Amniotic epithelial cell (primary cell): ENCODE measurements around the gene CACNA1B.
"Not testable (repeated sequence)": the region's sequence is repeated elsewhere in the genome, so short reads cannot be mapped to it uniquely, and the experiment has no call there.

Experiments
- DNase-seq: peaks from one replicate; pipeline ENCODE4 v3.0.0-alpha.2; 2010; ENCODE audit warnings: low read depth

The CACNA1B gene

DNA sequence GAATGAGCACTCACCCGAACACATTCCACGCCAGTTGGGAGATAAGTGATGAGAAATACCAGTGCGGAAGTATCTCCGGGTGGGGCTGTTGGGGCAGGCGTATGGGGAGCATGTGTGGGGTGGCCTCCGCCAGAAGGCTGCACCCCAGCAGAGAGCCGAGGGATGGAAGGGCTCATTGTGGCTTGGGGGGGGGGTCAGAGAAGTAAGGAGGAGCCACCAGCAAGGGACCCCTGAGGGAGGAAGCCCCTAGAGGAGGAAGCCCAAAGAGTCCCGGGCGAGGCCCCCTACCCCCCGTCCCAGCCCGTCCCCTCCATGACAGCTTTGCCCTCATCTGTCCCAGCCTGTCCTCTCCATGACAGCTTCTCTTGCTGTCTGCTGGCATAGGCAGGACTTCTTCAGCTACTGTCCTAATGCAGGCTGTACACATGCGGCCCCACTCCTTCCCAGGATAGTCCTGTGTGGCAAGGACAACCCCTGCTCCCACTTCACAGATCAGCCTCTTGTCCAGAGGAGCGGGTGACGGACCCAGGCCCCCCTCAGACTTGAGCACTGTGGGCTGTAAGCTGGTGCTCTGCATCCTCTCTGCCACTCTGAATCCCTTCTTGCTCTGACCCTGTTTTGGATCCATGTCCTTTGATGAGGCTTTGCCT, 239.6 kb downstream of the CACNA1B start:
- DNase-seq: no peak

DNA sequence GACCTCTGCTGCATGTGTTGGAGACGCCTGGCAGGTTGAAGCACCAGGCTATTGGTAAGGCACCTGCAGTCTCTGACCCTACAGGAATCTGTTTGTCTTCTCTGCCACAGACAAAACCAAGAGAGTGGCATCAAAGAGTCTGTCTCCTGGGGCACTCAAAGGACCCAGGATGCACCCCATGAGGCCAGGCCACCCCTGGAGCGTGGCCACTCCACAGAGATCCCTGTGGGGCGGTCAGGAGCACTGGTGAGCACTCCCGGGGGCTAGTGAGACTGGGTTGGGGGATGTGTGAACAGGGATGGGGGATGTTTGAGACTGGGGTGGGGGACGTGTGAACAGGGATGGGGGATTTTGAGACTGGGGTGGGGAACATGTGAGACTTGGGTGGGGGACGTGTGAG, 240.3 kb downstream of the CACNA1B start:
- no peak for DNase-seq

- DNase-seq: no peak
These were observed 241.1 kb downstream of the CACNA1B start for GRCh38 chr9:138118601-138119071.

GRCh38 chr9:138119202-138120027, 241.8 kb downstream of the CACNA1B start:
- no peak for DNase-seq

DNA sequence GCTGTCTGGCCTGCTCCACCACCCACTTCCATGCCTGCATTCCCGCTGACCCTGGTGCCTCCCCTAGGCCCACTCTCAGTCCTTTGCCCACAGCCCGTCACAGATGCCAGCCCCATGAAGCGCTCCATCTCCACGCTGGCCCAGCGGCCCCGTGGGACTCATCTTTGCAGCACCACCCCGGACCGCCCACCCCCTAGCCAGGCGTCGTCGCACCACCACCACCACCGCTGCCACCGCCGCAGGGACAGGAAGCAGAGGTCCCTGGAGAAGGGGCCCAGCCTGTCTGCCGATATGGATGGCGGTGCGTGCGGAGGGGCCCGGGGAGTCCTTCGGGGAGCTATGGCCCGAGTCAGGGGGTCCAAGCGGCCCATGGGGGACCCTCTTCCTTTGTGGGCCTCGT, 242.5 kb downstream of the CACNA1B start:
- no peak for DNase-seq

- no peak for DNase-seq
These were observed 243.2 kb downstream of the CACNA1B start for GRCh38 chr9:138120511-138121437.

DNA sequence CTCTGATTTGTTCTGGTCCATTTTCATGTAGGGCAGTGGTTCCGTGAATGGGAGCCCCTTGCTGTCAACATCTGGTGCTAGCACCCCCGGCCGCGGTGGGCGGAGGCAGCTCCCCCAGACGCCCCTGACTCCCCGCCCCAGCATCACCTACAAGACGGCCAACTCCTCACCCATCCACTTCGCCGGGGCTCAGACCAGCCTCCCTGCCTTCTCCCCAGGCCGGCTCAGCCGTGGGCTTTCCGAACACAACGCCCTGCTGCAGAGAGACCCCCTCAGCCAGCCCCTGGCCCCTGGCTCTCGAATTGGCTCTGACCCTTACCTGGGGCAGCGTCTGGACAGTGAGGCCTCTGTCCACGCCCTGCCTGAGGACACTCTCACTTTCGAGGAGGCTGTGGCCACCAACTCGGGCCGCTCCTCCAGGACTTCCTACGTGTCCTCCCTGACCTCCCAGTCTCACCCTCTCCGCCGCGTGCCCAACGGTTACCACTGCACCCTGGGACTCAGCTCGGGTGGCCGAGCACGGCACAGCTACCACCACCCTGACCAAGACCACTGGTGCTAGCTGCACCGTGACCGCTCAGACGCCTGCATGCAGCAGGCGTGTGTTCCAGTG, 244.0 kb downstream of the CACNA1B start:
- no peak for DNase-seq

GRCh38 chr9:138122201-138122600, 244.6 kb downstream of the CACNA1B start:
- DNase-seq: no peak

- DNase-seq: no peak
These were observed 245.1 kb downstream of the CACNA1B start for GRCh38 chr9:138122676-138123075.

DNA sequence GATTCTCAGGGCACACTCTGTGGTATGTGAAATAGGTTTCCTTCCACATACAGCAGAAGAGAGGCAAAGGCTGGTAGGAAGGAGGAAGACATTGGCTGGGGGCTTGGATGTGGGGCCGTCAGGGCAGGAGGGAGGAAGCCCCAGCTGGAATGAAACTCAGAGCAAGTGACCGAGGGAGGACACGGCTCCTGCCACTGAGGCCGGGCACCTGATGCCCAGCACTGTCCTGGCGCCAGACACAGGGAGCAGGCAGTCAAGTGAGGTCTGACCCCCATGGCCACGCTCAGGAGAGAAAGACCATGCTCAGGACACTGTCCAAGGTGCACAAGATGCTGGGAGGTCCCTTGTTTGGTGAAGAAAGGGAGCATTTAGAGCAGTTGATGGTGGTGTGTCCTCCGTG, 245.5 kb downstream of the CACNA1B start:
- DNase-seq: no peak

DNA sequence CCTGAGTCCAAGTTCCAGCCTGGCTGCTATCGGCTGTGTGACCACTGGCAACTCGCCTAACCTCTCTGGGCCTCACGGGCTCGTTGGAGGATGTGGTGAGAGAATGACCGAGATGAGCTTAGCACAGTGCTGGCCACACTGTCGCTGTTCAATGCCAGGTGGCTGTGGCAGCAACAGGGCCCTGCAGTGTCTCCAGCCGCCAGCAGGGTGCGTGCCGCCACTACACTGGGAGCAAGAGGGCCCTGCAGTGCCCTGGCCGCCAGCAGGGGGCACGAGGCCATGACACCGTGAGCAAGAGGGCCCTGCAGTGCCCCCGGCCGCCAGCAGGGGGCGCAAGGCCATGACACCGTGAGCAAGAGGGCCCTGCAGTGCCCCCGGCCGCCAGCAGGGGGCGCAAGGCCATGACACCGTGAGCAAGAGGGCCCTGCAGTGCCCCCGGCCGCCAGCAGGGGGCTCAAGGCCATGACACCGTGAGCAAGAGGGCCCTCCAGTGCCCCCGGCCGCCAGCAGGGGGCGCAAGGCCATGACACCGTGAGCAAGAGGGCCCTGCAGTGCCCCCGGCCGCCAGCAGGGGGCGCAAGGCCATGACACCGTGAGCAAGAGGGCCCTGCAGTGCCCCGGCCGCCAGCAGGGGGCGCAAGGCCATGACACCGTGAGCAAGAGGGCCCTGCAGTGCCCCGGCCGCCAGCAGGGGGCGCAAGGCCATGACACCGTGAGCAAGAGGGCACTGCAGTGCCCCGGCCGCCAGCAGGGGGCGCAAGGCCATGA, 248.7 kb downstream of the CACNA1B start:
- DNase-seq: not testable (repeated sequence)

- DNase-seq: not testable (repeated sequence)
These were observed 249.4 kb downstream of the CACNA1B start for GRCh38 chr9:138126858-138127584.

DNA sequence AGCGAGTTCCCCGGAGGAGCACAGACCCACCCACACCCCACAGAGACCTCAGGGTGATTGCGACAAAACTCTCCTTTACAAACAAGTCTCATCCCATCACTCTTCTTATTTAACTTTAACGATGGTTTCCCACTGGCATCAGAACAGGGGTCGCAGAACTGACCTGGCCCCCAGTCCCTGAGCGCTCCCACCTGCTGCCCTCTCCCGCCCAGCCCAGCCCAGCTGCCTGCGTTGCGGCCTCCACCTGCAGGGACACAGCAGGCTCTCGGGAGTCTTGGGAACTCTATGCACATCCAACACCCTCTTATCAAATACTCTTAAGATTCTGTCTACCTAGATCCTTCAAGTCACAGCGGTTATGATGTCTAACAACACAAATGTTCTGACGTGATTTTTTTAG, 250.4 kb downstream of the CACNA1B start:
- DNase-seq: not testable (repeated sequence)

DNA sequence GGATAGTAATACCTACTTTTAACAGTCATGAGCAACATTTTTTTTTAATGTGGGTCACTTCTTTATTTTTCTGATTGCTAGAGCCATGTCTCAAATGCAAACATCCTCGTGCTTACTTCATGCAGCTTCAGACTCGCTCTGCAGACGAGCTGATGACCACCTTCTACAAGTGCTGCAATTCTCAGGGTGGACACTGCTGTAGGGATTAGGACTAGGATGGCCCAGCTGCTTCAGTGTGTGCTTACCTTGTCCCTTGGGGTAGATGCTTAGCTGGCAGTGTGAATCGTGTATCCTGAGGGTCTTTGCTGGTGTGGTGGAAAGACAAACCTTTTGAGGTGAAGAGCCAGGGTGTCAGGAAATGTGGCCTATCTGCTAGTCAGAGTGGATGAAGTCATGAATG, 251.7 kb downstream of the CACNA1B start:
- DNase-seq: not testable (repeated sequence)

DNA sequence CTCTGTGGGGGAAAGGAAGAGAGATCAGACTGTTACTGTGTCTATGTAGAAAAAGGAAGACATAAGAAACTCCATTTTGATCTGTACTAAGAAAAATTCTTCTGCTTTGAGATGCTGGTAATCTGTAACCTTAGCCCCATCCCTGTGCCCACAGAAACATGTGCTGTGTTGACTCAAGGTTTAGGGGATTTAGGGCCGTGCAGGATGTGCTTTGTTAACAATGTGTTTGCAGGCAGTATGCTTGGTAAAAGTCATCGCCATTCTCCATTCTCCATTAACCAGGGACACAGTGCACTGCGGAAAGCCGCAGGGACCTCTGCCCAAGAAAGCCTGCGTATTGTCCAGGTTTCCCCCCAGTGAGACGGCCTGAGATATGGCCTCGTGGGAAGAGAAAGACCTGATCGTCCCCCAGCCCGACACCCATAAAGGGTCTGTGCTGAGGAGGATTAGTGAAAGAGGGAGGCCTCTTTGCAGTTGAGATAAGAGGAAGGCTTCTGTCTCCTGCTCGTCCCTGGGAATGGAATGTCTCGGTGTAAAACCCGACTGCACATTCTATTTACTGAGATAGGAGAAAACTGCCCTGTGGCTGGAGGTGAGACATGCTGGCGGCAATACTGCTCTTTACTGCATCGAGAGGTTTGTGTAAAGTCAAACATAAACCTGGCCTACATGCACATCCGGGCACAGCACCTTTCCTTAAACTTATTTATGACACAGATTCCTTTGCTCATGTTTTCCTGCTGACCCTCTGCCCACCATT, 255.5 kb downstream of the CACNA1B start:
- DNase-seq: not testable (repeated sequence)

DNA sequence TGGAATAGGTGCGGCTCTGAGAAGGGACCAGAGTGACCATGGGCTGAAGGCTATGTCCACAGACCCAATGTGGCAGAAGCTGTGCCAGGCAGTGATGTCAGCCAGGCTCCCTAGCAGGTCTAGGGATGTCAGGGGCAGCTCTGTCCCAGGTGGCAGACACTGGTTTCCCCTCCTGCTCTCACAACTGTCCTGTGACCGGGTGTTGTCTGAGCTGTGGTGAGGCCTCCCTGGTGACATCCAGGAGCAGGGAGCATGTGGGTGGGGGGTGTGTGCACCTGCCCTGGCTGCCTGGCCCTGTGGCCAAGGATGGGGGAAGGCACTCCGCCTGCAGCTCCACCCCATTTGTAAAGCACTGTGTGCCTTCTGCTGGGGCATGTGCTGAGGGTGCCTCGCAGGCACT, 257.0 kb downstream of the CACNA1B start:
- not testable (repeated sequence) for DNase-seq

GRCh38 chr9:138139096-138139495, 261.5 kb downstream of the CACNA1B start:
- not testable (repeated sequence) for DNase-seq

GRCh38 chr9:138140980-138141379, 263.4 kb downstream of the CACNA1B start:
- DNase-seq: not testable (repeated sequence)

DNA sequence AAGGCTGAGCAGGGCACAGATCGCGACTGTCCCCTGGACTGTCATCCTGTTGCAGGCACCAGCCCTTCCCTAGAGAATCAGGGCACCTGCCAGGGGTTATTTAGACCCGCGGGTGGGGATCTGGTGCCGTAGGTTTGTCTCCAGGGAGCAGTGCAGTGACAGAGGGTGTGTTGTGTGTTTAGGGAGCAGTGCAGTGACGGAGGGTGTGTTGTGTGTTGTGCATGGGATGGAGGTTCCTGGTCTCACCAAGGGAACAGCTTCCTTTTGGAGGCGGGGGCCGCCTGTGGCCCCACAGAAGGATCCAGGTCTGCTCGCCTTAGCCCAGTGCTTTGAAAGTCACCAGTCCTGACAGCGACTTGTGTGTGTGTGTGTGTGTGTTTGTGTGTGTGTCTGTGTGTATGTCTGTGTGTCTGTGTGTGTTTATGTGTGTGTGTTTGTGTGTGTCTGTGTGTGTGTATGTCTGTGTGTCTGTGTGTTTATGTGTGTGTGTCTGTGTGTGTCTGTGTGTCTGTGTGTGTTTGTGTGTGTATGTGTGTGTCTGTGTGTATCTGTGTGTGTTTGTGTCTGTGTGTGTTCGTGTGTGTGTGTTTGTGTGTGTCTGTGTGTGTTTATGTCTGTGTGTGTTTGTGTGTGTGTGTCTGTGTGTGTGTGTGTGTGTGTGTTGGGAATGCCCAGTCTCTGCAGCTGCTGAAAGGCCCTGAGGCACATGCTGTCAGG, 265.1 kb downstream of the CACNA1B start:
- not testable (repeated sequence) for DNase-seq
